Cardiac fibroblast (primary cell): ENCODE data around the gene ATP1A4.
"Not testable (repeated sequence)": the region's sequence is repeated elsewhere in the genome, so short reads cannot be mapped to it uniquely, and the experiment has no call there.

Source experiments
- DNase-seq, 2 donors: peaks; one replicate each; pipeline versions ENCODE4 v3.0.0 to v3.0.0-alpha.2; 2010; ENCODE audit warnings: low read depth in 2 of 2
- H3K4me3 ChIP-seq, 2 donors: replicated peaks in 1 of 2; 1 replicate in 1 of 2; 2 replicates in 1 of 2; pipeline ENCODE4 v1.5.1; 2011; ENCODE audit warnings: low read depth in 2 of 2, low read length in 2 of 2, mild to moderate bottlenecking in 2 of 2, moderate library complexity in 1 of 2
- TF ChIP-seq, protein P1 (sequence below): IDR thresholded peaks from one replicate; pipeline ENCODE4 v1.5.1; 2011; ENCODE audit warnings: low read depth, mild to moderate bottlenecking, low read length, inconsistent platforms

Gene ATP1A4

GRCh38 chr1:160108888-160109662 is 42.3 kb upstream of the ATP1A4 start:
- peak; percentile 70 to 78 for DNase-seq
- TF ChIP-seq, protein P1, sequence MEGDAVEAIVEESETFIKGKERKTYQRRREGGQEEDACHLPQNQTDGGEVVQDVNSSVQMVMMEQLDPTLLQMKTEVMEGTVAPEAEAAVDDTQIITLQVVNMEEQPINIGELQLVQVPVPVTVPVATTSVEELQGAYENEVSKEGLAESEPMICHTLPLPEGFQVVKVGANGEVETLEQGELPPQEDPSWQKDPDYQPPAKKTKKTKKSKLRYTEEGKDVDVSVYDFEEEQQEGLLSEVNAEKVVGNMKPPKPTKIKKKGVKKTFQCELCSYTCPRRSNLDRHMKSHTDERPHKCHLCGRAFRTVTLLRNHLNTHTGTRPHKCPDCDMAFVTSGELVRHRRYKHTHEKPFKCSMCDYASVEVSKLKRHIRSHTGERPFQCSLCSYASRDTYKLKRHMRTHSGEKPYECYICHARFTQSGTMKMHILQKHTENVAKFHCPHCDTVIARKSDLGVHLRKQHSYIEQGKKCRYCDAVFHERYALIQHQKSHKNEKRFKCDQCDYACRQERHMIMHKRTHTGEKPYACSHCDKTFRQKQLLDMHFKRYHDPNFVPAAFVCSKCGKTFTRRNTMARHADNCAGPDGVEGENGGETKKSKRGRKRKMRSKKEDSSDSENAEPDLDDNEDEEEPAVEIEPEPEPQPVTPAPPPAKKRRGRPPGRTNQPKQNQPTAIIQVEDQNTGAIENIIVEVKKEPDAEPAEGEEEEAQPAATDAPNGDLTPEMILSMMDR = peak; percentile 55
- no peak overlapping the region for H3K4me3 ChIP-seq

DNA sequence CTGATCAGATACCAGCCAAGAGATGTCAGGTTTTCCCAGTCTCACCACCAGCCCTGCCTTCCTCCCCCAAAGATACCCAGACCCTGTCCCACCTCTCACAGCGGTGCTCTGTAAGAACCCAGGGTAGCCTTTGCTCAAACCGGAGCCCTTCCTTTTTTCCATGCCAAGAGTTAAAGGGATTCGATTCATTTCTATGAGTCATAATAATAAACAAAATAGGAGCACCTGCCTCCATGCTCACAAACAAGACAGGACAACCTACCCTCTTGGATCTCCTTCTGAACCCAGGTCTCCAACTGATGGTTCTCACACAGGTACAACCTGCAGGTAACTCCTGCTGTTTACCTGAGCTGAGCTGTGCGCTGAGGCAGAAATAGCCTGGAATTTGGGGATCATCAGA is 41.7 kb upstream of the ATP1A4 start:
- DNase-seq = no peak
- H3K4me3 ChIP-seq = no peak overlapping the region
- TF ChIP-seq, protein P1 = no peak

GRCh38 chr1:160111462-160111861 is 39.9 kb upstream of the ATP1A4 start:
- H3K4me3 ChIP-seq, DNase-seq: not testable (repeated sequence)

GRCh38 chr1:160112357-160112756 is 39.0 kb upstream of the ATP1A4 start:
- DNase-seq = no peak
- TF ChIP-seq, protein P1 = no peak
- no peak overlapping the region for H3K4me3 ChIP-seq

GRCh38 chr1:160113407-160113806 is 38.0 kb upstream of the ATP1A4 start:
- H3K4me3 ChIP-seq = no peak overlapping the region
- no peak for DNase-seq
- TF ChIP-seq, protein P1 = no peak

GRCh38 chr1:160114085-160114484 is 37.3 kb upstream of the ATP1A4 start:
- no peak overlapping the region for H3K4me3 ChIP-seq
- TF ChIP-seq, protein P1 = no peak
- DNase-seq = no peak

DNA sequence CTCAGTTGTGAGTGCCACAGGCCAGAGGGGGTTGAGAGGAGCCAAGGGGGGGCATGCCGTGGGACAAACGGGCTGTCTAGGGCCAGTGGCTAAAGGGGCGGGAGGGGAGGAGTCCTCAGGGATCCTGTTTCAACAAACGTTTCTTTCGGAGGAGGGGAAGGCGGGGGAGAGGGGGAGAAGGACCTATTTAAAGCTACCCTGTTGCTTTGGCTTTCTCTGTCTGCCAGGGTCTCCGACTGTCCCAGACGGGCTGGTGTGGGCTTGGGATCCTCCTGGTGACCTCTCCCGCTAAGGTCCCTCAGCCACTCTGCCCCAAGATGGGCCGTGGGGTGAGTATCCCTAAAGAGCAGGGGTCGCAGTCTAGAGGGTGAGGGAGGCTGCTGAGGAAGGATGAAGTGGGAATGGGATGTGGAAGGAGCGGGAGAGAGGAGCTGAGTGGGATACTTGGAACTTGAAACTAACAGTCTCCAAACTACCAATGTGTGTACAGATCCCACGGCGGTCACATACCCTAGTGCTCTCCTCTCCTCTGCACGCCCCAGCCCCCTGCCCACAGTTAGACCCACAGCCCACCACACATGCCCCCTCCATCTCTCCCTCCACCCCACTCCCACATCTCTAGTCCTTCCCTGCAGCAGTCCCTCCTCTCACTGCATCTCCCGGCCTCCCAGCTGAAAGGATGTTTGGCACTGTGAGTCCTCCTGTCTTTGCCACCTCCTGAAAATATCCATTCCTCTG is 35.7 kb upstream of the ATP1A4 start, which contains the start of gene ATP1A2:
TSS of gene ATP1A2 (plus strand) at position 215 of the 738 bp plus-strand sequence. CDS start at position 318, 103 bp downstream.
- TF ChIP-seq, protein P1 = no peak
- H3K4me3 ChIP-seq = no peak within 1 kb of the TSS
- no peak for DNase-seq
